ENCODE results near the gene HSD17B11.
"Not testable (repeated sequence)": the region's sequence is repeated elsewhere in the genome, so short reads cannot be mapped to it uniquely, and the experiment has no call there.

HSD17B11 gene

DNA sequence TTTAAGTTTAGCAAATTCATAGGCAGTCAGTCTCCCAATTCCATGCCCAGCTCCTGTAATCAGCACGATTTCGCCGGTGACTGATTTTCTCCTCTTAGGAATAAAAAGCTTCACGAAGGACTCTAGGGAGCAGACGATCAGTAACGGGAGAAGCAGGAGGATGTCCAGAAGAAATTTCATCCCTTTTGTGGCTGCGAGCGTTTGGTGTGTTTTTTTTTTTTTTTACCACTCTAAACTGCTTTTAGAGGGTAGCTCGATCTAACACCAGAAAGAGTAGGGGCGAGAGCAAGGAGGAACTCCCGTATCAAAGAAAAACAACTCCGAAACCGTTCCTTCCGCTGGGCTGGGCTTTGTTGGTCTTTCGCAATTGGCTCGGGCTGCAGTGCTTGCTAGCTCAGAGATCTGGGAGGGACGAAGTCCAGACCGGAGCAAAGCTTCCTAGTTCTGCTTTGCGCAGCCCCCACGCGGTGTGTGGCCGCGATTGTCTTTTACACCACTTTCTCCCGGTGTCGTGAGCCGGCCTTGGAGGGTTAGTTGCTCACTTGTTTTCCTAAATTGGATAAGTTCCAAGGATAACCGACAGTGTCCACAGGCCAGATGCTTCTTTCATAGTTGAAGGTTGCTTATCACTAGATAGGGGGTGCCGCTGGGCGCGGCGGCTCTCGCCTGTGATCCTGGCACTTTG lies at the start of gene HSD17B11:
Gene HSD17B11, minus strand, starts transcription at position 298 of the 685 bp plus-strand sequence. Its CDS starts 118 bp downstream, at position 180.
- peak; percentile 76 for DNase-seq (ENCODE audit: low read depth)

DNA sequence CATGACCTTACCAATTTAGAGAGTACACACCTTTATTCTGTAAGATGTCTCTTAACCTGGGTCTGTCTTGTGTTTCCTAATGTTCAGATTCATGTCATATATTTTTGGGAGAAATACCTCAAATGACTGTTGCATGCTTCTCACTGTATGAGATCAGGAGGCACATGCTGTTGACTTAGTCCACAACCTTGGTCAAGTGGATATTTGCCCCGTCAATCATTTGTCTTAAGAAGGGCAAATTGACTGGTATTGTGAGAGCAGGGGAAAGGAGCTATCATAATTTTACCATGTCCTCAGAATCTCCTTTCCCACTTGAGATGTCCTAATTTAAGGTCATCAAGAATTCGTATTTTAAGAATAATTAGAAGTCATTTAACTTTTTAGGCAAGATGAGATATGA lies 42.4 kb upstream of the HSD17B11 start:
- no peak for DNase-seq (ENCODE audit: low read depth)

- DNase-seq (ENCODE audit: low read depth): no peak
Observed at GRCh38 chr4:87430038-87430437, 39.0 kb upstream of the HSD17B11 start.

- no peak for DNase-seq (ENCODE audit: low read depth)
Observed at GRCh38 chr4:87428979-87429378, 38.0 kb upstream of the HSD17B11 start.

GRCh38 chr4:87427518-87427868 lies 36.5 kb upstream of the HSD17B11 start:
- DNase-seq (ENCODE audit: low read depth): no peak

DNA sequence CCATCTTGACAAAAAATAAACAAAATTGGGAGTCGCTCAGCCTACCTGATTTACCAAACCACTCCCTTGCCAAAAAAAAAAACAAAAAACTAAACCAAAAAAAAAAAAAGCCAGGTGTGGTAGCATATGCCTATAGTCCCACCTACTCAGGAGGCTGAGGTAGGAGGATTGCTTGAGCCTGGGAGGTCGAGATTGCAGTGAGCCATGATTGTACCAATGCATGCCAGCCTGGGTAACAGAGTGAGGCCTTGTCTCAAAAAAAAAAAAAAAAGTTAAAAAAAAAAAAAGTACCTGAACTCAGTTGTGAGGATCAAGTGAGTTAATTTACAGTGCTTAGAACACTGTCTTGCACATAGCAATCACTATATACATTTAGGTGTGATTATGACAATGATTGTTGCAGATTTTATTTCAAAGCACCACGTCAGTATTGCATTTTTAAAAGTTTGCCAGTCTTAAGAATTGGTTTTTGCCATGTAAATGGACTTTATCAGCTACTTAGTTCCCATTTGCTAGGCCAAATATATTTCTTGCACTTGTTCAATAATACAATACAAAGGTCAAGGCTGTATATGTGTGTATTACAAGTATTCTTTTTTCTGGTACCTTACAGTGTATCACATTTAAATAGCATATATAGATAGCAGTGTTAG lies 36.0 kb upstream of the HSD17B11 start:
- DNase-seq (ENCODE audit: low read depth): no peak

GRCh38 chr4:87425711-87426110 lies 34.7 kb upstream of the HSD17B11 start:
- no peak for DNase-seq (ENCODE audit: low read depth)

GRCh38 chr4:87424099-87424543 lies 33.1 kb upstream of the HSD17B11 start:
- not testable (repeated sequence) for DNase-seq (ENCODE audit: low read depth)

DNA sequence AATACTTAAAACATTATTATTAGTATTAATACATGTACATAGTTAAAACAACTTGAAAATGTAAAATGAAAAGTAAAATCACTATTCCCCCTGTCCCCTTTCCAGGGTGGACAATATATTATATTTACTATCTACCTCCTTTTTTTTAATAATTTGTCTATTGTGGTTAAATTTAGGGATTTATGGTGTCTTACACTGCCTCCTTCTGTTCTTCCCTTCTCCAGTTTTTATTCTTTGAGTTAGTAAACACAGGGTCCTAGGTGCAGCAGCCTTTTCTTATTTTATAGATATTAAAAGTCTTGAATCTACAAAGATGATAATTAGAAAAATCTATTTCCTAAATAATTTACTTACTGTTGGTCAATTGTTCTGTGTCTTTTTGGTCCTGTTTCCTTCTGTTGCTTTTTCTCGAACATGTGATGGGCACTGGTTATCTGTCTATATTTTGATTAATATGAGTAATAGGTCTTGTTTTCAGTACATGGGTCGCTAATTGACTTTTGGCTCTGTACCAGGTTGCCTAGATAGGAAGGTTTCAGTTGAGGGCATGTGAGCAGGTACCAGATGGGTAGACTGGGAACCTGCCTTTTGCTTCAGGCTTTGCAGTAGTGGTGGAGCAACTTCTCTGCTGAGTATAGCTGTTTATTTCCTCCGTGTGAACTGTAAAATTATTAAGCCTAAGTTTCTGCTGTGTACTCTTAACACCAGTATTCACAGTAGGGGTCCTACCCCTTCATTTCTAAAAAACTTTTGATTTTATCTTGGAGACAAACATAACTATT lies 32.5 kb upstream of the HSD17B11 start:
- DNase-seq (ENCODE audit: low read depth): no peak

- peak; percentile 81 for DNase-seq (ENCODE audit: low read depth)
Observed at GRCh38 chr4:87422104-87423052, 31.4 kb upstream of the HSD17B11 start, which contains the start of gene NUDT9. Gene NUDT9, plus strand, starts transcription at chr4:87422573. Its CDS starts 333 bp downstream, at chr4:87422906.

GRCh38 chr4:87420276-87420830 lies 29.4 kb upstream of the HSD17B11 start:
- DNase-seq (ENCODE audit: low read depth): no peak

DNA sequence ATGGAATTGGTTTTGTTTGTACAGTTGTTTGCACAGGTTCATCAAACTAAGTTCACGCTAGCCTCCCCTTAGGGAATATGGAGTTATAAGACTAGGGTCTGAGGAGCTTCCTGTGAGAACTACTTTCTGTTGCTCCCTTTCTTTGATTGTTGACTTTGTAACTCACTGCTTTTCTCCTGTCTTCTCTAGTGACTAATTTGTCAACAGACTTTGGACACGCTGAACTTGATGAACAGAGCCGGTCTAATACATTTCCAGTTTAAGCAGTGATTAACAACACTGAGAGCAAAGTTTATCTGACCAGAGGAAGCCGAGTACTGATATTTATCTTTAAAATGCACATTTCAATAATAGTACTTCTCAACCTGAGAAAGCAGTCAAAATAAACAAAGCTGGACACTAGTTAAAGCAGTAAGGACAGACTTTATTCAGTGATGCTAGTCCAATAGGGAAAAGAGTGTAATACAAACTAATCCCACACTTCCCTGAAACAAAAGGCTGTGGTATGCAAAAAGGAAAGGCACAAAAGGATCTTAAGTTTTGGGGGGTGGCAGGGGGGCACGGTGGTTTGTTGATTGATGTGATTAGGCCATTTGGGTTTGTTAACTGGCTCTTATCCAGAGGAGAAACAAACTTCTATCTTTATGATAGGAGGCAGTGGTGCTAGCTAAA lies 28.7 kb upstream of the HSD17B11 start:
- DNase-seq (ENCODE audit: low read depth): no peak

- not testable (repeated sequence) for DNase-seq (ENCODE audit: low read depth)
Observed at GRCh38 chr4:87418410-87418809, 27.4 kb upstream of the HSD17B11 start.

- no peak for DNase-seq (ENCODE audit: low read depth)
Observed at GRCh38 chr4:87416965-87417364, 26.0 kb upstream of the HSD17B11 start.

- DNase-seq (ENCODE audit: low read depth): no peak
Observed at GRCh38 chr4:87414816-87415215, 23.8 kb upstream of the HSD17B11 start.

DNA sequence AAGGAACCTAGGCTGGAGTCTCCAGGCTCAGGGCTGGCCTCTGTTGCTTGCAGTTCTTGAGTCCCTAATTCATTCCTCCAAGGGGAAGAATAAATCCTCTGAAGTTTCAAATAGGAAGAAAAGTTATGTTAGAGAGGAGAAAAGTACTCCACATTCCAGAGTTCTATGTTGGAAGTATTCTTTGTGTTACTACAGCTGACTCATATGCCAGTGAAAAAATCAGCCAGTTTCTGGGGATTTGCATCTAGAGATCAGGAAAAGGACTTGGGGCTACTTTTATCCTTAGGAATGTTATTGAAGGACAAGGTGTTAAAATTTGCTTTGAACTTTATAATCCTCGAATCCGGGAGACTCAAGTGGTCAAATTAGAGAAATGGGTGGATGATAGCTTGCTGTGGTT lies 19.7 kb upstream of the HSD17B11 start:
- no peak for DNase-seq (ENCODE audit: low read depth)

DNA sequence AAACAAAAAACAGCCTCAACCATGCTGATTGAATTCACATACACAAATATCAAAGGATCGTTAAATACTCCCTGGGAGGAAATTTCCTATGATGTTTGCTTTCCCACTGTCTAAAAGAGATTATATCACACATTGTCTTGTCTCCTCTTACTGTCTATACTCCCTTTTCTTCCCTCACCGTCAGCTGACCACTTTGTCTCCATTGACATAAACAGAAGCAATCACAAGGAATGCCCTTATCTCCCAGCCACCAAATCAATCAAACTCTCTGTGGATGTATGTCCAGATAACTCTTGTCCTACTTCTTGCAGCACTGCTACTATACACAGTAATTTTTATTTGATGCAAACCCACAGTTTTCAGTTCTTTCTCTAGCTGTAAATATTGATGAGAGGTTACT lies 19.2 kb upstream of the HSD17B11 start:
- DNase-seq (ENCODE audit: low read depth): no peak

DNA sequence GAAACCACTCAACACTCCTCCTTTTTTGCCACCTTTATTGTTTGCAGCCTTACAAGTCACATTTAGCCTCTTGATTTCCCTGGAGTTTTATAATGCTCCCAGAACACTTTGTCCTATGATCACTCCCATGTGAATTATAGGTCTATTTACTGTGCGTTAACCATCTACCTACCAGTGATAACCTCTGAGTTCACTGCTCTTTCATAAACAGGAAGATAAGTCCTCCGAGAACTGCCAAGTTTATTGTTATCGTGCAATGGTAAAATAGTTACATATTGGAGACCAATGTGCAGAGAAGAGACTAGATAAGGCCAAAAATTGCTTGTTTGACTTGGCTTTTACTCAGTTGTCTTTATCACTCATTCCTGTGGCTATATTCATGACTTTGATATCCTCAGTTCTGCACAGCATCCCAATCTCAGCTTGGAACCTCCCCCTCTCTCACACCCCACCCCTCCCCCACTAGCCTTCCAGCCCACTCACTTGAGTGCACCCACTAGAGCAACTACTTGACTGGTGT lies 18.5 kb upstream of the HSD17B11 start:
- DNase-seq (ENCODE audit: low read depth): no peak

DNA sequence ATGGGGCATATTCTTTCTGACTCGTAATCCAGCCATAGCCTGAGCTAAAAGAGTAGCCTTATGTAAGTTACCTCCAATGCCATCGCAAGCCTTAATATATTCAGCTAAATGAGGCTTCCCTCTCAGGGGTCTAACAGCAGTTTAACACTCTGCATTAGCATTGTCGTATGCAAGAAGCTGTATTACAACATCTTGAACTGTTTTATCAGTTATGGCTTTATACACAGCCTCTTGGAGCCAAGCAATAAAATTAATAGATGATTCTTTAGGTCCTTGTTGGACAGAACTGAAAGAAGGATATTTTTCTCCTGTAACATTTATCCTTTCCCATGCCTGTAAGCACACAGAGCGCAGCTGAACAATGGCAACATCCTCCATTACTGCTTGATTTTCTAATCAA lies 15.9 kb upstream of the HSD17B11 start:
- DNase-seq (ENCODE audit: low read depth): not testable (repeated sequence)

DNA sequence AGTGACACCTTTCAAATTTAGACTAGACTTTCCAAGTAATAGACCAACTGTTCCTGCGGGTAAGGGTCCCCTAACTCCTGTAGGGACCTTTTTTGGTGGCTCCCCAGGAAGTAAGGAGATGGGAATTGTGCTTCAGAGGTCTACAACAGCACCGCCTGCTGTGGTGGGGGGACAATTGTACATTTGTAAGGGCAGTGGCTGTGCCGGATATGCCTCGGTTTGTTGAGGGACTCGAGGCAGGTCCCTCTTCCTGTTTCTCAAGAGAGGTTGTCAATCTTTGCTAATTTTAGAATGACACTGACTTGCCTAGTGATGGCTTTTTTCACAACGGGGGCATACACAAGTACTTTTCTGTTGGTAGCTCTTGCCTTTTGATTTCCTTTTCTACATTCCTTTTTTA lies 15.5 kb upstream of the HSD17B11 start:
- DNase-seq (ENCODE audit: low read depth): no peak

Data from HS-5 (cell line).